Breast epithelium (tissue), 3 donors: Measurements from ENCODE around the gene CBX6.

Experiments
- POLR2AphosphoS5 ChIP-seq, 3 donors: sonication (generic); formaldehyde crosslinking; IDR thresholded peaks; one replicate each; pipeline ENCODE4 v1.6.1; 2017; ENCODE audit warnings: antibody characterized with exemption in 3 of 3
- TF ChIP-seq, protein P1 (sequence below), 3 donors: fragments of 450-650 bp; IDR thresholded peaks; one replicate each; pipeline ENCODE4 v1.5.1; 2016 to 2017; ENCODE audit warnings: antibody characterized with exemption in 3 of 3, mild to moderate bottlenecking in 3 of 3, moderate library complexity in 3 of 3

GRCh38 chr22:38841635-38842034, 30.4 kb downstream of the CBX6 start:
- no peak for TF ChIP-seq POLR2AphosphoS5 (IDR thresholded peaks at IDR 0.05)
- TF ChIP-seq, protein P1, sequence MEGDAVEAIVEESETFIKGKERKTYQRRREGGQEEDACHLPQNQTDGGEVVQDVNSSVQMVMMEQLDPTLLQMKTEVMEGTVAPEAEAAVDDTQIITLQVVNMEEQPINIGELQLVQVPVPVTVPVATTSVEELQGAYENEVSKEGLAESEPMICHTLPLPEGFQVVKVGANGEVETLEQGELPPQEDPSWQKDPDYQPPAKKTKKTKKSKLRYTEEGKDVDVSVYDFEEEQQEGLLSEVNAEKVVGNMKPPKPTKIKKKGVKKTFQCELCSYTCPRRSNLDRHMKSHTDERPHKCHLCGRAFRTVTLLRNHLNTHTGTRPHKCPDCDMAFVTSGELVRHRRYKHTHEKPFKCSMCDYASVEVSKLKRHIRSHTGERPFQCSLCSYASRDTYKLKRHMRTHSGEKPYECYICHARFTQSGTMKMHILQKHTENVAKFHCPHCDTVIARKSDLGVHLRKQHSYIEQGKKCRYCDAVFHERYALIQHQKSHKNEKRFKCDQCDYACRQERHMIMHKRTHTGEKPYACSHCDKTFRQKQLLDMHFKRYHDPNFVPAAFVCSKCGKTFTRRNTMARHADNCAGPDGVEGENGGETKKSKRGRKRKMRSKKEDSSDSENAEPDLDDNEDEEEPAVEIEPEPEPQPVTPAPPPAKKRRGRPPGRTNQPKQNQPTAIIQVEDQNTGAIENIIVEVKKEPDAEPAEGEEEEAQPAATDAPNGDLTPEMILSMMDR (IDR thresholded peaks at IDR 0.05): no peak
